Motor neuron (in vitro differentiated cells): Measurements from ENCODE around the gene TSPO. TPM values are rescaled to one million over a fixed set of nuclear protein-coding genes. Genes with fewer than 3 reads are reported as not detected.

Experiments
- ATAC-seq, 8 experiments: fragments of 200-7000 bp; cut with Tn5 transposase; replicated peaks in 6 of 8; 2 replicates each; pipeline ENCODE4 v1.8.0; 2021; ENCODE audit warnings: mild to moderate bottlenecking in 8 of 8, moderate library complexity in 8 of 8
- H3K27ac ChIP-seq, 2 donors: fragments of 250-450 bp; sonication (Bioruptor Pico); 2 replicates each; pipeline ENCODE4 v1.9.0; 2021; ENCODE audit warnings: antibody characterized with exemption in 2 of 2, mild to moderate bottlenecking in 2 of 2, moderate library complexity in 1 of 2
- H3K4me1 ChIP-seq, 2 donors: fragments of 250-450 bp; sonication (Bioruptor Pico); replicated peaks in 1 of 2; 2 replicates each; pipeline ENCODE4 v1.6.1; 2021; ENCODE audit warnings: antibody characterized with exemption in 2 of 2, mild to moderate bottlenecking in 2 of 2, moderate library complexity in 1 of 2
- H3K4me3 ChIP-seq, 5 donors: fragments of 250-450 bp; sonication (Bioruptor Pico); 2 replicates each; pipeline ENCODE4 v1.9.0; 2021; ENCODE audit warnings: antibody characterized with exemption in 5 of 5, mild to moderate bottlenecking in 5 of 5, moderate library complexity in 4 of 5
- WGBS, 10 experiments: fragments of 450-650 bp; shearing (Covaris generic); methylation state at CpG; one replicate each; pipeline ENCODE4 v1.0.0; 2022; 5-methylcytosine and 5-hydroxymethylcytosine counted together
- in situ Hi-C, 9 experiments: fragments of 400-800 bp; cut with MboI; loops; one replicate each; pipeline ENCODE4 v1.15.0; 2021; ENCODE audit warnings: low sequenced_read_pairs in 9 of 9, low pct_unique_long_range_greater_than_20kb in 2 of 9; ENCODE audit not compliant: unreplicated experiment in 9 of 9
- total RNA-seq, 8 experiments: library from RNA; unstranded; fragments of 300-600 nt; gene quantifications; 2 replicates each; pipeline versions ENCODE4 v1.2.3 to v1.2.4, GENCODE V29; 2022

TSPO gene
- total RNA-seq, 8 experiments from 2014 or later = 1.00 to 336 (median 25.8) TPM

GRCh38 chr22:43188829-43189545 is 37.6 kb downstream of the TSPO start:
- Histone ChIP-seq H3K4me3 (no peak overlapping the region), H3K4me1 (peaks cover 14 to 21% of the 10 kb centered on the region in 2 donors), H3K27ac (peak overlapping the region in 1 of 2 donors; percentile 13)
- in situ Hi-C loops = no loop called here
- WGBS, 10 experiments = 40 to 100% (median 94%) methylated on average over 1 to 4 of the region's 5 CpGs; no CpG with 5 or more reads in 3 of the 10 experiments
- peak in 3 of 8 experiments; percentile 3 to 18 (median 4) for ATAC-seq

- peaks cover 8 to 15% of the 10 kb centered on the region in 2 donors for H3K4me1 ChIP-seq
- H3K4me3 ChIP-seq = no peak overlapping the region
- in situ Hi-C loops = no loop called here
- ATAC-seq = no peak
- no peak overlapping the region for H3K27ac ChIP-seq
Measured at GRCh38 chr22:43191831-43192230, 40.5 kb downstream of the TSPO start.

GRCh38 chr22:43197271-43197941 is 46.0 kb downstream of the TSPO start:
- in situ Hi-C loops = no loop called here
- no peak overlapping the region for H3K27ac ChIP-seq
- ATAC-seq = peak in 5 of 8 experiments; percentile 17 to 68 (median 54)
- H3K4me3 ChIP-seq = no peak overlapping the region
- WGBS, 10 experiments = 0 to 81% (median 28%) methylated on average over 1 to 6 of the region's 22 CpGs; no CpG with 5 or more reads in 4 of the 10 experiments
- no peaks in the 10 kb centered on the region for H3K4me1 ChIP-seq

GRCh38 chr22:43198126-43198525 is 46.8 kb downstream of the TSPO start:
- in situ Hi-C loops = no loop called here
- Histone ChIP-seq H3K4me3 (no peak overlapping the region), H3K4me1 (no peaks in the 10 kb centered on the region), H3K27ac (no peak overlapping the region)
- peak in 2 of 8 experiments; percentile 6 to 17 for ATAC-seq
- WGBS, 10 experiments = 100% methylated on average over 1 of the region's 5 CpGs; no CpG with 5 or more reads in 9 of the 10 experiments

- no peak for ATAC-seq
- H3K27ac ChIP-seq = no peak overlapping the region
- in situ Hi-C loops = no loop called here
- H3K4me1 ChIP-seq = no peaks in the 10 kb centered on the region
- 65 to 100% (median 82%) methylated on average over 1 to 7 of the region's 9 CpGs; no CpG with 5 or more reads in 4 of the 10 experiments for WGBS, 10 experiments
- H3K4me3 ChIP-seq = no peak overlapping the region
Measured at GRCh38 chr22:43198936-43199335, 47.6 kb downstream of the TSPO start.

- no peak for ATAC-seq
- WGBS, 10 experiments = 60 to 100% (median 90%) methylated on average over 1 to 3 of the region's 11 CpGs; no CpG with 5 or more reads in 3 of the 10 experiments
- Histone ChIP-seq H3K4me3 (no peak overlapping the region), H3K4me1 (no peaks in the 10 kb centered on the region), H3K27ac (no peak overlapping the region)
- in situ Hi-C loops = no loop called here
Measured at GRCh38 chr22:43199541-43199940, 48.2 kb downstream of the TSPO start.

GRCh38 chr22:43200031-43200430 is 48.7 kb downstream of the TSPO start:
- no peaks in the 10 kb centered on the region for H3K4me1 ChIP-seq
- in situ Hi-C loops = no loop called here
- 86 to 100% (median 93%) methylated on average over 1 to 10 of the region's 17 CpGs; no CpG with 5 or more reads in 4 of the 10 experiments for WGBS, 10 experiments
- no peak overlapping the region for H3K4me3 ChIP-seq
- H3K27ac ChIP-seq = no peak overlapping the region
- no peak for ATAC-seq

GRCh38 chr22:43200555-43200954 is 49.2 kb downstream of the TSPO start:
- no peak overlapping the region for H3K4me3 ChIP-seq
- H3K27ac ChIP-seq = no peak overlapping the region
- H3K4me1 ChIP-seq = no peaks in the 10 kb centered on the region
- ATAC-seq = no peak
- 60 to 100% (median 92%) methylated on average over 1 to 6 of the region's 13 CpGs; no CpG with 5 or more reads in 3 of the 10 experiments for WGBS, 10 experiments
- in situ Hi-C loops = no loop called here

GRCh38 chr22:43201486-43202219 is 50.3 kb downstream of the TSPO start:
- Histone ChIP-seq H3K4me1 (no peaks in the 10 kb centered on the region), H3K27ac (no peak overlapping the region), H3K4me3 (no peak overlapping the region)
- WGBS, 10 experiments = 63 to 100% (median 85%) methylated on average over 1 to 13 of the region's 26 CpGs; no CpG with 5 or more reads in 1 of the 10 experiments
- ATAC-seq = no peak
- in situ Hi-C loops = no loop called here

GRCh38 chr22:43202326-43202725 is 51.0 kb downstream of the TSPO start:
- 54 to 100% (median 92%) methylated on average over 1 to 6 of the region's 10 CpGs; no CpG with 5 or more reads in 3 of the 10 experiments for WGBS, 10 experiments
- Histone ChIP-seq H3K27ac (no peak overlapping the region), H3K4me3 (no peak overlapping the region), H3K4me1 (no peaks in the 10 kb centered on the region)
- in situ Hi-C loops = no loop called here
- no peak for ATAC-seq

- Histone ChIP-seq H3K27ac (no peak overlapping the region), H3K4me1 (no peaks in the 10 kb centered on the region), H3K4me3 (no peak overlapping the region)
- in situ Hi-C loops = no loop called here
- ATAC-seq = peak in 3 of 8 experiments; percentile 60 to 84 (median 80)
- 21 to 72% (median 68%) methylated on average over 2 to 8 of the region's 13 CpGs; no CpG with 5 or more reads in 7 of the 10 experiments for WGBS, 10 experiments
Measured at GRCh38 chr22:43202756-43203410, 51.5 kb downstream of the TSPO start.

GRCh38 chr22:43203471-43203981 is 52.2 kb downstream of the TSPO start:
- WGBS, 10 experiments = 40 to 72% methylated on average over 1 to 3 of the region's 20 CpGs; no CpG with 5 or more reads in 8 of the 10 experiments
- peak in 4 of 8 experiments; percentile 12 to 23 (median 16) for ATAC-seq
- H3K27ac ChIP-seq = no peak overlapping the region
- no peak overlapping the region for H3K4me3 ChIP-seq
- no peaks in the 10 kb centered on the region for H3K4me1 ChIP-seq
- in situ Hi-C loops = no loop called here
